ENCODE measurements around the gene PABPC1L.

- TF ChIP-seq POLR2AphosphoS5 (IDR thresholded peaks at IDR 0.05; ENCODE audit: low read depth, low read length) (peak; percentile 76), CTCF (IDR thresholded peaks at IDR 0.05) (no peak), REST (IDR thresholded peaks at IDR 0.05; ENCODE audit: insufficient read depth in 1 of 2, low read depth in 2 of 2, low read length in 1 of 2) (no peak), SIN3A (IDR thresholded peaks at IDR 0.05; ENCODE audit: borderline replicate concordance, insufficient read depth, low read depth, low read length) (peak; percentile 28; the same call in 1 of the 2 replicates)
Measured at GRCh38 chr20:44960103-44960852, 50.4 kb downstream of the PABPC1L start, which contains the start of gene TOMM34.

Measured in Panc1 (cell line).